ENCODE results near the gene MEIOC.
A peak's percentile ranks its signal among the peaks of the same experiment; 100 is the strongest.
"Not testable (repeated sequence)": the region's sequence is repeated elsewhere in the genome, so short reads cannot be mapped to it uniquely, and the experiment has no call there.

The MEIOC gene

GRCh38 chr17:44689477-44690217 is 33.4 kb downstream of the MEIOC start, which contains the start of gene CCDC43:
CCDC43 (minus strand) TSS chr17:44689776; CDS start chr17:44689753, 23 bp downstream.
- DNase-seq (ENCODE audit: insufficient read length, low spot score) (peak; percentile 87), FAIRE-seq (peak; percentile 96)
- peak; percentile 87 for TF ChIP-seq POLR2A (IDR thresholded peaks at IDR 0.05; ENCODE audit: low read depth, low read length)
- no peak for TF ChIP-seq SPI1 (IDR thresholded peaks at IDR 0.05; ENCODE audit: low read depth, low read length)
- TF ChIP-seq TAF1 (IDR thresholded peaks at IDR 0.05; ENCODE audit: low read depth, low read length), result peak; percentile 87
- no peak for TF ChIP-seq PAX5 (IDR thresholded peaks at IDR 0.05; ENCODE audit: insufficient read depth, low read length, severe bottlenecking)
- TF ChIP-seq POU2F2 (IDR thresholded peaks at IDR 0.05; ENCODE audit: low read depth, low read length), result peak; percentile 25; the same call in 1 of the 2 replicates
- peak; percentile 78; the same call in 1 of the 2 replicates for TF ChIP-seq POLR2AphosphoS5 (IDR thresholded peaks at IDR 0.05; ENCODE audit: low read depth, low read length)

- DNase-seq (ENCODE audit: insufficient read length, low spot score); FAIRE-seq: not testable (repeated sequence)
Measured at GRCh38 chr17:44690746-44691306, 34.6 kb downstream of the MEIOC start.

GRCh38 chr17:44693609-44694008 is 37.3 kb downstream of the MEIOC start:
- FAIRE-seq (no peak), DNase-seq (ENCODE audit: insufficient read length, low spot score) (no peak)
- TF ChIP-seq POU2F2 (IDR thresholded peaks at IDR 0.05; ENCODE audit: low read depth, low read length) (no peak), SPI1 (IDR thresholded peaks at IDR 0.05; ENCODE audit: low read depth, low read length) (no peak), PAX5 (IDR thresholded peaks at IDR 0.05; ENCODE audit: insufficient read depth, low read length, severe bottlenecking) (no peak), POLR2AphosphoS5 (IDR thresholded peaks at IDR 0.05; ENCODE audit: low read depth, low read length) (no peak), POLR2A (IDR thresholded peaks at IDR 0.05; ENCODE audit: low read depth, low read length) (no peak), TAF1 (IDR thresholded peaks at IDR 0.05; ENCODE audit: low read depth, low read length) (no peak)

- DNase-seq (ENCODE audit: insufficient read length, low spot score); FAIRE-seq: not testable (repeated sequence)
Measured at GRCh38 chr17:44700288-44700687, 44.0 kb downstream of the MEIOC start.

- TF ChIP-seq POU2F2 (IDR thresholded peaks at IDR 0.05; ENCODE audit: low read depth, low read length) (no peak), TAF1 (IDR thresholded peaks at IDR 0.05; ENCODE audit: low read depth, low read length) (no peak), SPI1 (IDR thresholded peaks at IDR 0.05; ENCODE audit: low read depth, low read length) (no peak), POLR2AphosphoS5 (IDR thresholded peaks at IDR 0.05; ENCODE audit: low read depth, low read length) (no peak), PAX5 (IDR thresholded peaks at IDR 0.05; ENCODE audit: insufficient read depth, low read length, severe bottlenecking) (no peak), POLR2A (IDR thresholded peaks at IDR 0.05; ENCODE audit: low read depth, low read length) (no peak)
- DNase-seq (ENCODE audit: insufficient read length, low spot score), result no peak
- FAIRE-seq, result no peak
Measured at GRCh38 chr17:44707755-44708400, 51.6 kb downstream of the MEIOC start.

GRCh38 chr17:44708401-44709263 is 52.4 kb downstream of the MEIOC start, which contains the start of gene DBF4B:
DBF4B (plus strand) TSS chr17:44708665; CDS start chr17:44708821, 156 bp downstream.
- peak; percentile 84 for DNase-seq (ENCODE audit: insufficient read length, low spot score)
- FAIRE-seq, result peak; percentile 88
- no peak for TF ChIP-seq POU2F2 (IDR thresholded peaks at IDR 0.05; ENCODE audit: low read depth, low read length)
- TF ChIP-seq POLR2A (IDR thresholded peaks at IDR 0.05; ENCODE audit: low read depth, low read length), result peak; percentile 61; the same call in 1 of the 2 replicates
- TF ChIP-seq SPI1 (IDR thresholded peaks at IDR 0.05; ENCODE audit: low read depth, low read length), result 0 out of 2 replicates have a peak, but pooled peaks have one; percentile 17
- TF ChIP-seq TAF1 (IDR thresholded peaks at IDR 0.05; ENCODE audit: low read depth, low read length), result no peak; the same call in 1 of the 2 replicates

GRCh38 chr17:44719444-44719843 is 63.2 kb downstream of the MEIOC start:
- TF ChIP-seq POLR2AphosphoS5 (IDR thresholded peaks at IDR 0.05; ENCODE audit: low read depth, low read length) (no peak), POLR2A (IDR thresholded peaks at IDR 0.05; ENCODE audit: low read depth, low read length) (no peak)
- DNase-seq (ENCODE audit: insufficient read length, low spot score), result no peak
- FAIRE-seq, result no peak

- TF ChIP-seq POLR2AphosphoS5 (IDR thresholded peaks at IDR 0.05; ENCODE audit: low read depth, low read length), result no peak
- no peak for TF ChIP-seq TAF1 (IDR thresholded peaks at IDR 0.05; ENCODE audit: low read depth, low read length)
- no peak for TF ChIP-seq PAX5 (IDR thresholded peaks at IDR 0.05; ENCODE audit: insufficient read depth, low read length, severe bottlenecking)
- no peak for TF ChIP-seq POLR2A (IDR thresholded peaks at IDR 0.05; ENCODE audit: low read depth, low read length)
- TF ChIP-seq POU2F2 (IDR thresholded peaks at IDR 0.05; ENCODE audit: low read depth, low read length), result no peak
- TF ChIP-seq SPI1 (IDR thresholded peaks at IDR 0.05; ENCODE audit: low read depth, low read length), result no peak
- FAIRE-seq (no peak), DNase-seq (ENCODE audit: insufficient read length, low spot score) (no peak)
Measured at GRCh38 chr17:44722254-44722653, 66.0 kb downstream of the MEIOC start.

Data from GM12891 (cell line).